SK-N-SH (cell line): ENCODE measurements around the gene POU4F3. TPM values are rescaled to one million over a fixed set of nuclear protein-coding genes. Genes with fewer than 3 reads are reported as not detected.

Experiments used
- CTCF ChIA-PET: fragments of 300-600, 350-600 bp; formaldehyde crosslinking; extraction: SDS; loops from one replicate; lab custom pipeline; 2021; lab: Yijun Ruan, JAX
- POLR2A ChIA-PET: fragments of 350-600 bp; sonication (Branson Sonifier 250); formaldehyde crosslinking; extraction: SDS; loops from one replicate; lab custom pipeline; 2020; ENCODE audit warnings: antibody characterized with exemption, inconsistent platforms; lab: Yijun Ruan, JAX
- DNase-seq: peaks from one replicate; pipeline ENCODE4 v3.0.0; 2012
- H2AFZ ChIP-seq: fragments of 200-600 bp; sonication (generic); 2 replicates; pipeline ENCODE4 v1.8.1; 2016; ENCODE audit warnings: antibody characterized with exemption, mild to moderate bottlenecking, low read depth
- H3F3A ChIP-seq: fragments of 200-600 bp; sonication (generic); replicated peaks from 2 replicates; pipeline ENCODE3; 2016; ENCODE audit warnings: antibody characterized with exemption, mild to moderate bottlenecking; ENCODE audit not compliant: insufficient read depth
- H3K27ac ChIP-seq, 2 experiments: fragments of 200-500 bp in 1 of 2; fragments of 200-600 bp in 1 of 2; sonication (Bioruptor generic) in 1 of 2; sonication (generic), shearing (Covaris generic) in 1 of 2; 2 replicates each; pipeline versions ENCODE4 v1.5.1 to v1.6.1; 2014 to 2016; ENCODE audit warnings: low read depth in 2 of 2, inconsistent platforms in 1 of 2, low read length in 1 of 2, mild to moderate bottlenecking in 1 of 2, mixed read lengths in 1 of 2
- H3K27me3 ChIP-seq: fragments of 200-600 bp; sonication (generic), shearing (Covaris generic); 2 replicates; pipeline ENCODE4 v1.6.1; 2016; ENCODE audit warnings: mixed run types; ENCODE audit not compliant: insufficient read depth
- H3K36me3 ChIP-seq, 2 experiments: fragments of 200-500 bp in 1 of 2; fragments of 200-600 bp in 1 of 2; sonication (Bioruptor generic) in 1 of 2; sonication (generic) in 1 of 2; replicated peaks in 1 of 2; 2 replicates each; pipeline versions ENCODE3 to v1.5.1; 2014 to 2016; ENCODE audit warnings: low read length in 1 of 2, mild to moderate bottlenecking in 1 of 2; ENCODE audit not compliant: insufficient read depth in 2 of 2, control insufficient read depth in 1 of 2
- H3K4me1 ChIP-seq, 2 experiments: fragments of 200-500 bp in 1 of 2; fragments of 200-600 bp in 1 of 2; sonication (Bioruptor generic) in 1 of 2; sonication (generic), shearing (Covaris generic) in 1 of 2; 2 replicates each; pipeline versions ENCODE4 v1.5.1 to v1.6.1; 2014 to 2016; ENCODE audit warnings: low read depth in 1 of 2, low read length in 1 of 2, mixed run types in 1 of 2; ENCODE audit not compliant: insufficient read depth in 2 of 2, control insufficient read depth in 1 of 2
- H3K4me2 ChIP-seq: fragments of 200-600 bp; sonication (generic), shearing (Covaris generic); 2 replicates; pipeline ENCODE4 v1.6.1; 2017; ENCODE audit warnings: mixed run types
- H3K4me3 ChIP-seq, 2 experiments: fragments of 200-500 bp in 1 of 2; fragments of 200-600 bp in 1 of 2; sonication (Bioruptor generic) in 1 of 2; sonication (generic), shearing (Covaris generic) in 1 of 2; 2 replicates each; pipeline versions ENCODE4 v1.5.1 to v1.8.1; 2014 to 2016; ENCODE audit warnings: low read depth in 2 of 2, inconsistent platforms in 1 of 2, low read length in 1 of 2, mild to moderate bottlenecking in 1 of 2, mixed read lengths in 1 of 2, moderate library complexity in 1 of 2
- H3K79me2 ChIP-seq: fragments of 200-600 bp; sonication (generic); 2 replicates; pipeline ENCODE4 v1.8.1; 2017; ENCODE audit warnings: mild to moderate bottlenecking; ENCODE audit not compliant: insufficient read depth
- H3K9ac ChIP-seq: fragments of 200-600 bp; sonication (generic); 2 replicates; pipeline ENCODE4 v1.6.1; 2017; ENCODE audit warnings: mixed run types
- H3K9me2 ChIP-seq: fragments of 200-600 bp; sonication (generic); 2 replicates; pipeline ENCODE4 v1.6.1; 2017; ENCODE audit warnings: mixed run types
- H3K9me3 ChIP-seq: fragments of 200-600 bp; sonication (generic); 2 replicates; pipeline ENCODE4 v1.6.1; 2017; ENCODE audit warnings: mixed run types, mild to moderate bottlenecking, moderate library complexity
- H4K20me1 ChIP-seq: fragments of 200-600 bp; sonication (generic); 2 replicates; pipeline ENCODE4 v1.6.1; 2017; ENCODE audit warnings: mild to moderate bottlenecking, mixed run types; ENCODE audit not compliant: insufficient read depth
- CHD2 ChIP-seq: fragments of 150-350 bp; IDR thresholded peaks from 2 replicates; pipeline ENCODE4 v1.6.1; 2018; ENCODE audit warnings: low read length; ENCODE audit not compliant: partially characterized antibody
- EZH2phosphoT487 ChIP-seq: fragments of 200-600 bp; sonication (generic); IDR thresholded peaks from 2 replicates; pipeline ENCODE4 v1.6.1; 2017; ENCODE audit warnings: low read depth, mixed run types, mild to moderate bottlenecking, antibody characterized with exemption, moderate library complexity, borderline replicate concordance
- FOSL2 ChIP-seq: IDR thresholded peaks from 2 replicates; pipeline ENCODE4 v1.4.0; 2012; ENCODE audit warnings: low read depth, mild to moderate bottlenecking, moderate library complexity, borderline replicate concordance
- FOXJ3 ChIP-seq: sonication (generic); formaldehyde crosslinking; IDR thresholded peaks from 2 replicates; pipeline ENCODE4 v1.5.1; 2020; ENCODE audit warnings: mild to moderate bottlenecking, missing genetic modification reagents
- FOXM1 ChIP-seq: IDR thresholded peaks from 2 replicates; pipeline ENCODE4 v1.4.0; 2012; ENCODE audit warnings: low read depth, mild to moderate bottlenecking
- NFIC ChIP-seq: IDR thresholded peaks from 2 replicates; pipeline ENCODE4 v1.4.0; 2012; ENCODE audit warnings: borderline replicate concordance
- PBX3 ChIP-seq: IDR thresholded peaks from 2 replicates; pipeline ENCODE4; 2012
- REST ChIP-seq: IDR thresholded peaks from 2 replicates; pipeline ENCODE4 v1.6.1; 2012; ENCODE audit warnings: mild to moderate bottlenecking, low read depth, low read length, moderate library complexity
- SIN3A ChIP-seq: IDR thresholded peaks from 2 replicates; pipeline ENCODE4 v1.6.1; 2012; ENCODE audit warnings: low read depth, mild to moderate bottlenecking, low read length, moderate library complexity, borderline replicate concordance
- TEAD4 ChIP-seq: IDR thresholded peaks from 2 replicates; pipeline ENCODE4 v1.4.0; 2012; ENCODE audit warnings: mild to moderate bottlenecking, borderline replicate concordance; ENCODE audit not compliant: insufficient read depth
- polyA plus RNA-seq, 3 experiments: library from polyadenylated mRNA; depleted of rRNA; stranded (reverse); fragments of >200 nt; gene quantifications; 2 replicates each; pipeline ENCODE4 v1.2.3, GENCODE V29; 2012
- TF ChIP-seq, protein P1 (sequence below): fragments of 150-350 bp; IDR thresholded peaks from 2 replicates; pipeline ENCODE4 v1.6.1; 2017; ENCODE audit warnings: antibody characterized with exemption, low read length, low read depth, borderline replicate concordance

Gene POU4F3
- polyA plus RNA-seq, 1 of the 3 experiments (the other 2 are of a cell fraction) = 0.08 TPM

- POLR2A ChIA-PET = no interaction called here
- CTCF ChIA-PET = interaction anchor here (0.9 kb wide), 1 partner anchor 35 kb away, joined by 3 read pairs; no protein-coding TSS in a partner anchor
These were observed 18.5 kb downstream of the POU4F3 start for GRCh38 chr5:146357126-146357525.

More at GRCh38 chr5:146357126-146357525, 18.5 kb downstream of the POU4F3 start:
- H2AFZ ChIP-seq = no peak overlapping the region
- no peaks in the 10 kb centered on the region for H3F3A ChIP-seq
- no peaks in the 10 kb centered on the region for H3K4me1 ChIP-seq
- DNase-seq = no peak
- no peaks in the 10 kb centered on the region for H3K79me2 ChIP-seq
- no peaks in the 10 kb centered on the region for H4K20me1 ChIP-seq
- TF ChIP-seq SIN3A = no peak
- TF ChIP-seq CHD2 = no peak
- TF ChIP-seq, protein P1, sequence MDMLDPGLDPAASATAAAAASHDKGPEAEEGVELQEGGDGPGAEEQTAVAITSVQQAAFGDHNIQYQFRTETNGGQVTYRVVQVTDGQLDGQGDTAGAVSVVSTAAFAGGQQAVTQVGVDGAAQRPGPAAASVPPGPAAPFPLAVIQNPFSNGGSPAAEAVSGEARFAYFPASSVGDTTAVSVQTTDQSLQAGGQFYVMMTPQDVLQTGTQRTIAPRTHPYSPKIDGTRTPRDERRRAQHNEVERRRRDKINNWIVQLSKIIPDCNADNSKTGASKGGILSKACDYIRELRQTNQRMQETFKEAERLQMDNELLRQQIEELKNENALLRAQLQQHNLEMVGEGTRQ = no peak
- no peak for TF ChIP-seq TEAD4
- TF ChIP-seq REST = no peak
- no peak for TF ChIP-seq NFIC
- no peak for TF ChIP-seq FOSL2
- no peak for TF ChIP-seq EZH2phosphoT487
- TF ChIP-seq PBX3 = no peak
- no peak for TF ChIP-seq FOXM1
- no peak for TF ChIP-seq FOXJ3 (CRISPR knock-in tag)
- peaks cover 15% of the 10 kb centered on the region; the same call in 1 of the 2 replicates for H3K27me3 ChIP-seq
- no peak overlapping the region for H3K4me3 ChIP-seq
- H3K9me3 ChIP-seq = no peaks in the 10 kb centered on the region
- no peak overlapping the region for H3K4me2 ChIP-seq
- no peaks in the 10 kb centered on the region for H3K36me3 ChIP-seq
- H3K27ac ChIP-seq = no peak overlapping the region
- H3K9ac ChIP-seq = no peak overlapping the region
- no peaks in the 10 kb centered on the region for H3K9me2 ChIP-seq
